Astrocyte (in vitro differentiated cells and primary cell): ENCODE data around the gene CRLF1. TPM values are rescaled to one million over a fixed set of nuclear protein-coding genes. Genes with fewer than 3 reads are reported as not detected.

ENCODE experiments used
- DNase-seq: peaks from one replicate; pipeline ENCODE4 v3.0.0-alpha.2; 2010; ENCODE audit warnings: low read depth
- FAIRE-seq: peaks from 2 replicates; lab custom pipeline; 2011; peaks lifted over from hg19 to GRCh38; lab: Jason Lieb, UNC
- H2AFZ ChIP-seq: 2 replicates; pipeline ENCODE4 v1.6.0; 2012; ENCODE audit warnings: low read depth, low read length, inconsistent platforms
- H3K27ac ChIP-seq: 2 replicates; pipeline ENCODE4 v1.5.1; 2011; ENCODE audit warnings: low read depth, low read length, inconsistent platforms
- H3K27me3 ChIP-seq: 2 replicates; pipeline ENCODE4 v1.6.0; 2011; ENCODE audit warnings: low read length, inconsistent platforms; ENCODE audit not compliant: insufficient read depth
- H3K36me3 ChIP-seq: 2 replicates; pipeline ENCODE4 v1.5.1; 2011; ENCODE audit warnings: low read length, inconsistent platforms; ENCODE audit not compliant: insufficient read depth
- H3K4me1 ChIP-seq: 2 replicates; pipeline ENCODE4 v1.5.1; 2011; ENCODE audit warnings: low read length, inconsistent platforms; ENCODE audit not compliant: insufficient read depth
- H3K4me2 ChIP-seq: 2 replicates; pipeline ENCODE4 v1.6.0; 2012; ENCODE audit warnings: low read length, inconsistent platforms
- H3K4me3 ChIP-seq: 2 replicates; pipeline ENCODE4 v1.5.1; 2011; ENCODE audit warnings: low read depth, mild to moderate bottlenecking, low read length, inconsistent platforms; ENCODE audit not compliant: insufficient read depth
- H3K79me2 ChIP-seq: 2 replicates; pipeline ENCODE4 v1.6.0; 2012; ENCODE audit warnings: mild to moderate bottlenecking, low read length, inconsistent platforms; ENCODE audit not compliant: insufficient read depth
- H3K9ac ChIP-seq: 2 replicates; pipeline ENCODE4 v1.6.0; 2012; ENCODE audit warnings: mild to moderate bottlenecking, low read length, inconsistent platforms
- H3K9me3 ChIP-seq: 2 replicates; pipeline ENCODE4 v1.5.1; 2012; ENCODE audit warnings: low read depth, mild to moderate bottlenecking, low read length, inconsistent platforms; ENCODE audit not compliant: insufficient read depth
- H4K20me1 ChIP-seq: 2 replicates; pipeline ENCODE4 v1.6.0; 2012; ENCODE audit warnings: low read length, inconsistent platforms; ENCODE audit not compliant: insufficient read depth
- H3K27ac Mint-ChIP-seq: one replicate; pipeline ENCODE4 v1.8.0; 2021; ENCODE audit warnings: mild to moderate bottlenecking, mixed read lengths; ENCODE audit not compliant: unreplicated experiment
- H3K27me3 Mint-ChIP-seq: one replicate; pipeline ENCODE4 v1.8.0; 2021; ENCODE audit warnings: low read depth, mixed read lengths; ENCODE audit not compliant: unreplicated experiment
- H3K36me3 Mint-ChIP-seq: one replicate; pipeline ENCODE4 v1.8.0; 2021; ENCODE audit warnings: low read depth, mixed read lengths; ENCODE audit not compliant: unreplicated experiment
- H3K4me1 Mint-ChIP-seq: one replicate; pipeline ENCODE4 v1.8.0; 2021; ENCODE audit warnings: low read depth, mixed read lengths; ENCODE audit not compliant: unreplicated experiment
- H3K4me3 Mint-ChIP-seq: one replicate; pipeline ENCODE4 v1.8.0; 2021; ENCODE audit warnings: mild to moderate bottlenecking, moderate library complexity, mixed read lengths; ENCODE audit not compliant: unreplicated experiment
- H3K9me3 Mint-ChIP-seq: one replicate; pipeline ENCODE4 v1.8.0; 2021; ENCODE audit warnings: mild to moderate bottlenecking, mixed read lengths; ENCODE audit not compliant: unreplicated experiment
- EZH2 ChIP-seq: IDR thresholded peaks from 2 replicates; pipeline ENCODE4 v1.6.1; 2012; ENCODE audit warnings: mild to moderate bottlenecking, low read length, inconsistent platforms; ENCODE audit not compliant: insufficient read depth
- total RNA-seq: library from RNA; stranded (reverse); gene quantifications from 2 replicates; pipeline ENCODE4 v1.2.1, GENCODE V29; 2021
- TF ChIP-seq, protein P1 (sequence below): IDR thresholded peaks from 2 replicates; pipeline ENCODE4 v1.5.1; 2011; ENCODE audit warnings: low read depth, mild to moderate bottlenecking, inconsistent platforms, low read length, moderate library complexity; ENCODE audit not compliant: insufficient read depth

The CRLF1 gene
- total RNA-seq, 1 donor from 2014 or later = 18.5 TPM

DNA sequence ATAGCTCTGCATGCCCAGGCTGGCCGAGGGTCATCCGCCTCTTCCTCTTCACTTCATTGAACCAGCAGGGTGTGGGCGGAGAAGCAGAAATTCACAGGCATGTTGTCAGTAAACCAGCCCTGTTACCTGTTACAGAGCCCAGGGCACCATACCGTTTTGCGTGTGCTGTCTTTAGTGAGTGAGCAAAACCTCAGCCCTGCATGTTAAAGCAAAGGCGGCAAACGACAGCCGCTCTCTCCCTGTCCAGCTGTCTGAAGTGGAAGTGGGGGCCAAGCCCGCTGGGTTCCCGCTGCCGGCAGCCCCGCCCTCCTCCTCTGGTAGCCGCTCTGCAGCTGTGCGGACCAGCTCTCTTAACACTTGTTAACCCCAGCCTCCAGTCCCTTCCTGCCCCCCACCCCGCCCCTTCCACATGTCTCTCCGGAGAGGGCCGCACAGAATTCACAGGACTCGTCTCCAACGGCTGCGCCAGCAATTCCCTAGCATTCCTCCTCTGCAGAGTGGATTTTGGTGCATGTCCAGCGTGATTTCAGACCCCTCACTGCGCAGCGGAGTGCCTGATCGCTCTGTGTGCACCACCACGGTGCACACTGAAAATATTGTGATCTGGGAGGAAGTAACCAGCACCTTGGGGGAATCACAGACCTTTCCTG is 42.9 kb upstream of the CRLF1 start:
- Mint-ChIP-seq H3K36me3 (peaks cover 10% of the 10 kb centered on the region), H3K4me1 (peaks cover 17% of the 10 kb centered on the region), H3K27me3 (peaks cover 12% of the 10 kb centered on the region), H3K4me3 (no peak overlapping the region), H3K27ac (no peak overlapping the region), H3K9me3 (peaks cover 1% of the 10 kb centered on the region)
- Histone ChIP-seq H3K9me3 (peaks cover under 1% of the 10 kb centered on the region), H3K4me2 (peak overlapping the region; percentile 80), H3K27ac (peak overlapping the region; percentile 59), H3K79me2 (peaks cover 4% of the 10 kb centered on the region), H3K36me3 (no peaks in the 10 kb centered on the region), H3K4me1 (peaks cover 41% of the 10 kb centered on the region), H3K27me3 (no peaks in the 10 kb centered on the region), H3K9ac (peak overlapping the region; percentile 76), H4K20me1 (peaks cover 58% of the 10 kb centered on the region), H2AFZ (peak overlapping the region; percentile 48), H3K4me3 (no peak overlapping the region)
- DNase-seq = peak; percentile 58
- no peak for FAIRE-seq
- TF ChIP-seq EZH2 = no peak
- TF ChIP-seq, protein P1, sequence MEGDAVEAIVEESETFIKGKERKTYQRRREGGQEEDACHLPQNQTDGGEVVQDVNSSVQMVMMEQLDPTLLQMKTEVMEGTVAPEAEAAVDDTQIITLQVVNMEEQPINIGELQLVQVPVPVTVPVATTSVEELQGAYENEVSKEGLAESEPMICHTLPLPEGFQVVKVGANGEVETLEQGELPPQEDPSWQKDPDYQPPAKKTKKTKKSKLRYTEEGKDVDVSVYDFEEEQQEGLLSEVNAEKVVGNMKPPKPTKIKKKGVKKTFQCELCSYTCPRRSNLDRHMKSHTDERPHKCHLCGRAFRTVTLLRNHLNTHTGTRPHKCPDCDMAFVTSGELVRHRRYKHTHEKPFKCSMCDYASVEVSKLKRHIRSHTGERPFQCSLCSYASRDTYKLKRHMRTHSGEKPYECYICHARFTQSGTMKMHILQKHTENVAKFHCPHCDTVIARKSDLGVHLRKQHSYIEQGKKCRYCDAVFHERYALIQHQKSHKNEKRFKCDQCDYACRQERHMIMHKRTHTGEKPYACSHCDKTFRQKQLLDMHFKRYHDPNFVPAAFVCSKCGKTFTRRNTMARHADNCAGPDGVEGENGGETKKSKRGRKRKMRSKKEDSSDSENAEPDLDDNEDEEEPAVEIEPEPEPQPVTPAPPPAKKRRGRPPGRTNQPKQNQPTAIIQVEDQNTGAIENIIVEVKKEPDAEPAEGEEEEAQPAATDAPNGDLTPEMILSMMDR = no peak

DNA sequence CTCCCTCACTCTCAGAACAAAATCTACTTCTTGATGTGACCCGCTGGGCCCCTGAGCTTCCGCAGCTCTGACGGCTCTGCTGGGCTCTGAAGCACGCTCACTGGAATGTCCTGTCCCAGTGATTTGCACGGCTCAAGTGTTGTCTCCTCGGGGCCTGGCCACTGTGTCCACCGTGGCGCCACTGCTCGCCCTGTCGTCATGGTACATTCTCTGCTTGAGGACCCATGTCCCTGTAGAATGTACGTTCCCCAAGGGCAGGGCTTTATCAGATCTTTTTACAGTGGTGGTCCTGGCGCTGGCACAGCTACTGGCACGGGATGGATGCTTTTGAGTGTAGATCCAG is 42.3 kb upstream of the CRLF1 start:
- peaks cover 12% of the 10 kb centered on the region for H3K36me3 Mint-ChIP-seq
- Histone ChIP-seq H3K36me3 (no peaks in the 10 kb centered on the region), H3K4me2 (peak overlapping the region; percentile 80), H3K27me3 (no peaks in the 10 kb centered on the region), H3K4me3 (no peak overlapping the region), H3K9me3 (peaks cover 6% of the 10 kb centered on the region), H3K27ac (no peak overlapping the region), H4K20me1 (peaks cover 61% of the 10 kb centered on the region), H3K9ac (peak overlapping the region; percentile 76), H3K79me2 (peaks cover 4% of the 10 kb centered on the region), H2AFZ (no peak overlapping the region), H3K4me1 (peaks cover 44% of the 10 kb centered on the region)
- H3K27me3 Mint-ChIP-seq = peaks cover 15% of the 10 kb centered on the region
- FAIRE-seq = no peak
- no peak overlapping the region for H3K4me3 Mint-ChIP-seq
- H3K27ac Mint-ChIP-seq = no peak overlapping the region
- TF ChIP-seq, protein P1 = no peak
- TF ChIP-seq EZH2 = no peak
- H3K9me3 Mint-ChIP-seq = peaks cover 6% of the 10 kb centered on the region
- H3K4me1 Mint-ChIP-seq = peaks cover 19% of the 10 kb centered on the region
- DNase-seq = no peak

DNA sequence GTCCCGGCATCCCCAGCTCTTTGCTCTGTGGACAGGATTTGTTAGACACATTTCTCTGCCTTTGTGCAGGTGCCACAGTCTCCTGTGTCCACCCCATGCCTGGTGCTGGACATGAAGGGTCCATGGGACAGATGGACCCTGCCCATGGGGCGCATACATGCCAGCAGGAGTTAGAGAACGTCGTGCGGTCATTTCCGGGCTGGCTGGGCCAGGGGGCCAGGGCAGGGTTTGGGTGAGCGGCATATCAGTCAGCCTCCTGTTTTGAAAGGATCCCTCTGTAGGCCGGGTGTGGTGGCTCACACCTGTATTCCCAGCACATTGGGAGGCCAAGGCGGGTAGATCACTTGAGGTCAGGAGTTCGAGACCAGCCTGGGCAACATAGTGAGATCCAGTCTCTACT is 41.2 kb upstream of the CRLF1 start:
- DNase-seq (no peak), FAIRE-seq (no peak)
- Histone ChIP-seq H2AFZ (no peak overlapping the region), H3K4me1 (peaks cover 44% of the 10 kb centered on the region), H3K79me2 (peaks cover 4% of the 10 kb centered on the region), H3K36me3 (no peaks in the 10 kb centered on the region), H3K4me3 (no peak overlapping the region), H3K9me3 (peaks cover 6% of the 10 kb centered on the region), H4K20me1 (peaks cover 61% of the 10 kb centered on the region), H3K4me2 (no peak overlapping the region), H3K27me3 (no peaks in the 10 kb centered on the region), H3K27ac (no peak overlapping the region), H3K9ac (no peak overlapping the region)
- no peak for TF ChIP-seq EZH2
- TF ChIP-seq, protein P1 = no peak
- no peak overlapping the region for H3K27ac Mint-ChIP-seq
- peaks cover 19% of the 10 kb centered on the region for H3K4me1 Mint-ChIP-seq
- peaks cover 14% of the 10 kb centered on the region for H3K36me3 Mint-ChIP-seq
- H3K4me3 Mint-ChIP-seq = no peak overlapping the region
- peaks cover 15% of the 10 kb centered on the region for H3K27me3 Mint-ChIP-seq
- peaks cover 7% of the 10 kb centered on the region for H3K9me3 Mint-ChIP-seq
